HG03432 (cell line): Measurements from ENCODE around the gene SCLT1.
"Not testable (repeated sequence)": the region's sequence is repeated elsewhere in the genome, so short reads cannot be mapped to it uniquely, and the experiment has no call there.

Experiments
- ATAC-seq: cut with Tn5 transposase; IDR thresholded peaks from one replicate; pipeline ENCODE4 v1.9.1; 2021; ENCODE audit warnings: mild to moderate bottlenecking, moderate library complexity; ENCODE audit not compliant: unreplicated experiment

SCLT1 gene

GRCh38 chr4:129077326-129077725 lies 16.0 kb downstream of the SCLT1 start:
- ATAC-seq = no peak

DNA sequence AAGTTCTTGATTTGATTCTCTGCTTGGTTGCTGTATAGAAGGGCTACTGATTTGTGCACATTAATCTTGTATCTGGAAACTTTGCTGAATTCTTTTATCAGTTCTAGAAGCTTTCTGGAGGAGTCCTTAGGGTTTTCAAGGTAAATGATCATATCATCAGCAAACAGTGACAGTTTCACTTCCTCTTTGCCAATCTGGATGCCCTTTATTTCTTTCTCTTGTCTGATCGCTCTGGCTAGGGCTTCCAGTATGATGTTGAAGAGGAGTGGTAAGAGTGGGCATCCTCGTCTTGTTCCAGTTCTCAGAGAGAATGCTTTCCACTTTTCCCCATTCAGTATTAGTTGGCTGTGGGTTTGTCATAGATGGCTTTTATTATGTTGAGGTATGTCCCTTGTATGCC lies 23.8 kb downstream of the SCLT1 start:
- ATAC-seq = not testable (repeated sequence)

GRCh38 chr4:129064717-129065116 lies 28.6 kb downstream of the SCLT1 start:
- ATAC-seq = no peak

DNA sequence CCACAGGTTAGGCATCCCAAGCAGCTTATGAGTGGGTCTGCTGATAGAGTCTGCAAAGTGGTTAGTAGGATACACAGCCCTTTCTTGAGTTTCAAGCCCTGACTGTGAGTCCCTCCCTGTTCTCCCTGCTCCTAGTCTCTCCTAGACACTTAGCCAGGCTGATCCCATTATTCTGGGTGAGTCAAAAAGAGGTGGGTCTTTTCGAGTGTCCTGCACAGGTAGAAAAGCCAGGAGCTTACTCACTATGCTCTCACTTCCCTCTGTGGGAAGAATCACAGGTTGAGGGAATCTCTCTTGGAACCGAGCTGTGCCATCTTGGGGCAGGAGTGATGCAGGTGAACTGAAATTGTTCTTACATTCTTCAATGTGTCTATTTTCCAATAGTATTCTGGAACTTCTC lies 29.7 kb downstream of the SCLT1 start:
- no peak for ATAC-seq

DNA sequence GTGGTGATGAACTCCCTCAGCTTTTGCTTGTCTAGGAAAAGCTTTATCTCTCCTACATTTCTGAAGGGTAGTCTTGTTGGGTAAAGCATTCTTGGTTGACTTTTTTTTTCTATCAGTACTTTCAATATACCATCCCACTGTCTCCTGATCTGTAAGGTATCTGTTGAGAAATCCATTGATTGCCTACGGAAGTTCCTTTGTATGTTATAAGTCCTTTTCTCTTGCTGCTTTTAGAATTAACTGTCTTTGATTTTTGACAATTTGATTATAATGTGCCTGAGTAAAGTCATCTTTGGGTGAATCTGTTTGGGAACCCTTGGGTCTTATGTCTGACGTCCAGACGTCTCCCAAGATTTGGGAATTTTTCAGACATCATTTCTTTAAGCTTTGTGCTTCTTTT lies 30.8 kb downstream of the SCLT1 start:
- ATAC-seq = no peak

DNA sequence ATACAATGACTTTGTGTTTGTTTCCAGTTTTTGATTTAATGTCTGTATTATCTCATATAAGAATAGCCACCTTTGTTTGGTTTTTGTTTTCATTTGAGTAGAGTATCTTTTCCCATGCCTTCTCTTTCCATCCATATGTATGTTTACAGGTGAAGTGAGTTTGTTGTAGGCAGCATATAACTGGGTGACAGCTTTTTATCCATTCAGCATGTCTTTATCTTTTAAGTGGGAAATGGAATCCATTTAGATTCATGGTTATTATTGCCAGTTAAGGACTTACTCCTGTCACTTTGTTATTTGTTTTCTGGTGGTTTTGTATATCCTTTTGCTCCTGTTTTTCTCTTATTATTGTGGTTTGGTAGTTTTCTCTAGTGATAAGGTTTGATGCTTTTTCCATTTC lies 34.3 kb downstream of the SCLT1 start:
- no peak for ATAC-seq

GRCh38 chr4:129046055-129046959 lies 47.0 kb downstream of the SCLT1 start:
- ATAC-seq = peak; percentile 60

DNA sequence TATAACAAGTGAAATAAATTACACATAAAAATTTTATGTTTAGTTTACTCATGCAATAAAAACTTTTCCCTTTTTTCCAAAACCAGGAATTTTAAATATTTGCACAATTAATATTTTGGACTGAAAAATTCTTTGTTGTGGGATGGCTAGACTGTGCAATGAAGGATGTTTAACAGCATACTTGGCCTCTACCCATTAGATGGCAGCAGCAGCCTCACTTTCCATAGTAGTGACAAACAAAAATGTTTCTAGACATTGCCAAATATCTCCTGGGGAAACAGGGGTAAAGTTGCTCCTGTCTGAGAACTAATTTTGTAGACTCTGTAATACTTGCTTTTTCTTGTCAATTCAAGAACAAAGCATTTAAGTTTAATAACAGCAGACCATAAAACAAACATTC lies 49.8 kb downstream of the SCLT1 start:
- ATAC-seq = no peak

GRCh38 chr4:129040471-129040870 lies 52.9 kb downstream of the SCLT1 start:
- ATAC-seq = no peak

DNA sequence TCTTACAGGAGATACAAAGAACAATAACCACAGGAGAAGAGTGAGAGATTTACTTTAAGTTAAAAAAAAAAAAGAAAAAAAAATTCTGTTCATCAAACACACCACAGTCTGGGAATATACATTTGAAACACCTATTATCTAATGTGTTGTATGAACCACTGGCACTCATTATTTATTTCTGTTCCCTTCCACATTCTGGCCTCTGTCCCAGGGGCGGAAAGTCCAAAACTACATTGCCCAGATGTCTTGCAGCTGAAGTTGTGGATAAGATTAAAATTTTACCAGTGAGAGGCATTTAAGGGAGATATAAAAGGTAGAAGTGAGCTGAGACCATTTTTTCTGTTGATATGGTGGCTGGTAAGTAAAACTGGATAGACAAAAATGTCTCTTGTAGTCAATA lies 56.2 kb downstream of the SCLT1 start:
- ATAC-seq = no peak

GRCh38 chr4:129014566-129015509 lies 78.5 kb downstream of the SCLT1 start:
- no peak for ATAC-seq

DNA sequence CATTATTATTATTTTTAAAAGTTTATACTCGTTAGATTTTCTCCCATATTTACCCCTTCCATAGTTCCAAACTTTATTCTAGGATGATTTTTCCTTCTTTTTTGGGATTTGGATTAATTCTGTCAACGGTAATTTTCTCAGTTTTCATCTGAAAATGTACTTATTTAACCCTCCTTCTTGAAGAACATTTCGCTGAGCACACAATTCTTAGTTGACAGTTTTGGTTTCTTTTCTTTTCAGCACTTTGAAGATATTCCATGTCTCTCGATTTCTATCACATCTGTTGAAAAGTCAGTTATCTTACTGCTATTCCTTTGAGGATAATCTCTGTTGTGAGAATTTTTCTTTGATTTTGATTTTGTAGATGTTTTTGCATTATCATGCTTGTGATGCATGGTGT lies 85.2 kb downstream of the SCLT1 start:
- ATAC-seq = no peak

GRCh38 chr4:128986908-128987307 lies 106.4 kb downstream of the SCLT1 start:
- ATAC-seq = no peak

DNA sequence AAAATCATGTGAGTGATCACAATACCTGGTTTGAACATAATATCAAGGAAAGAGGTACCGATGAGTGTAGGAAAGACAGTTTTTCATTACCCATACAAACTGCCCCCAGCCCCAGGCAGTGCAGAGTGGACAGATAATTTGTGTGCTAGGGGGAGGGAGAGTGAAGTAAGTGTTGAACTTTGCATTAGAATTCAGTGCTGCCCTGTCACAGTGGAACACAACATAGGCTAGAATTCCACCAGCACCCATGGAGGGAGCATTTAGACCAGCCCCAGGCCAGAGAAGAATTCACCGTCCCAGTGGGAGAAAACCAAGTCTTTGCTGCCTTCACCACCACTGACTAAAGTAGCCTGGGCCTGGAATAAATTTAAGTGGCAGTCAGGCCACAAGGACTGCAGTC lies 107.3 kb downstream of the SCLT1 start:
- no peak for ATAC-seq

DNA sequence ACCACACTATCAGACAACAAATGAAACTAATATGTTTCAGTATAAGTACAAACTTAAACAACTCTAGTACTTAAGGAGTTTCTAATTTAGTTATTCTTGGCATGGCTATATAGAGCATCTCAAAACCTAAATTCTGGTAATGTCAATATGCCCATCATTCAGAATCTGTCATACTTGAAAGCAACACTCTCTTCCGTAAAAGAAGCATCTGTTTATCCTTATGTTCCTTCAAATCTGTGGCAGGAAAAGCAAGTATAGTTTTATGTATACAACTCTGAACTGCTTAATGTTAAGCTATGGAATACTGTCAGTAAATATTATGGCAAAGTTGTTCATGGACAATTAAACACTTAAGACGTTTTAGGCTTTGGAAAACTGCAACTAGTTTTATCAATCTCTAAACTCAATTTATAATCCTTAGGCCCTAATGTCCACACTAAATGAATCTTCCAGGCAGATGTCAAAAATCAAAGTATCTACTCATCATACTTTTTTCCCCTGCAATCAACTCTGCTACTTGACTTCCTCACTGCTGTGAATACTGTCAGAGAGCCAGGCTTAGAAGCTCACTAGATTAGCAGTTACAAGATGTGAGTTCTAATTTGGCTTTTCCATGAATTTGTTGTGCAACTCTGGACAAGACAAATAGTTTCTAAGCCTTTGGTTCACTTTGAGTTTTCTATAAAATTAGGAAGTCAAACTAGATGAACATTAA lies 109.4 kb downstream of the SCLT1 start:
- ATAC-seq = no peak

DNA sequence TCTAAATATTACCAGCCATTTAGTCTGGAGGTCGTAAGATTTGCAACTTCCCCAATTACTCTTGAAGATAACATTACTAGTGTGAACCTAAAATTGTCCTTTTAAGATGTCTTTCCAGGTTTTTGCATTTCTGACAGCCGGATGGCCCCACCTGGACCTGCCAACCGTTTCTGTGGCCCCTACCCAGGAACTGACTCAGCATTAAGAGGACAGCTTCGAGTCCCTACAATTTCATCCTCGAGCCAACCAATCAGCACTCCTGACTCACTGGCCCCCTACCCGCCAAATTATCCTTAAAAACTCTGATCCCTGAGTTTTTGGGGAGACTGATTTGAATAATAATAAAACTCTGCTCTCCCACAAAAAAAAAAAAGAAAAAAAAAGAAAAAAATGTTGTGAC lies 112.0 kb downstream of the SCLT1 start:
- no peak for ATAC-seq

- ATAC-seq = no peak
Measured at GRCh38 chr4:128980816-128981326, 112.5 kb downstream of the SCLT1 start.

DNA sequence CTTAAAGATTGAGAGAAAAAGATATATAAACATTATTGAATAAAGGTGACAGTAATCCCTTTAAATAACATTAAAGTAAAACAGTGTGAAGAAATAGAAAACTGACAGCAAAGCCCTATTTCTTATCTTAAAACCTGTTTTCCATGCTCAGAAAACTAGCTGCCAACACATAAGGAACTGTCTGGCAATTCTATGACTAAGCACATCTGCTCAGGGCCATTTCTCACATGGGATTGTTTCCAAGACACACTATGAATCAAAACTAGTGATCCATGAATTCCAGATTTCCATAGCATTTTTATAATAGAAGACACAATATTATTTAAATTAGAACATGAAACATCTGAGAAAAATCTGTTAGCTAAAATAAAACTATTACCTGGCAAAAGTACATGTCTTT lies 113.4 kb downstream of the SCLT1 start:
- no peak for ATAC-seq

DNA sequence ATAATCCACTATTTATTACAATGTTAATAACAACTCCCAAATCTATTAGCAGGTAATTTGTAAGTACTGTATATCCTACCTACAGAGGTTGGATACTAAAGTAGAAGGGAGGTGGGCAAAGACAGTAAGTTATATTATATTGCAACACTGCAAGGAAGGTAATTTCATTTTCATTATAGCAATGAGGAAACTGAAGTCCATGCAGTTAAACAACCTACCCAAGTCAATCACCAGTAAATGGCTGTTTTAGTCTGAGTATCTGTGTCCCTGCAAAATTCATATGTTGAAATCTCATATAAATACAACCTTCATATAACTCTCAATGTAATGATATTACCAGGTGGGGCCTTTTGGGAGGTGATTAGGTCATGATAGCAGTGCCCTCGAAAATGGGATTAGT lies 114.4 kb downstream of the SCLT1 start:
- ATAC-seq = no peak

DNA sequence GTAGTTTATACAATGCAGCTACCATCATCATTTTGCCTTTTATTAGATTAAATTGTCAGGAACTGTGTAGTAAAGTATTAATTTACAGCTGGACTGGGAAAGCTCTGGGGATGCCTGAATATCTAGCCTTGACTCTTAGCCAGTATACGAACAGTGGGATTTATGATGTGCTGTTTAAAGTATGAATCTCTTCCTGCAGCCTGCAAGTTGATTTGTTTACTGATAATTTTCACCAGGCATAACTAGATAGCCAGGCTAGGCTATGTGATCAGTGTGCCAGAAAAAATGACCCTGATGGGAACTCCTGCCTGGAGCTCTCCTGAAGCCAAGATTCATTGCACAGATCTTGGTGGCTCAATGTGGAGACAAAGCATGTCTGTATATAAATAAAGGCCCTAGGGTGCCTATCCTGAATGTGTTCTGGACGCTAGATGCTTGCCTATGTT lies 119.2 kb downstream of the SCLT1 start:
- ATAC-seq = no peak

DNA sequence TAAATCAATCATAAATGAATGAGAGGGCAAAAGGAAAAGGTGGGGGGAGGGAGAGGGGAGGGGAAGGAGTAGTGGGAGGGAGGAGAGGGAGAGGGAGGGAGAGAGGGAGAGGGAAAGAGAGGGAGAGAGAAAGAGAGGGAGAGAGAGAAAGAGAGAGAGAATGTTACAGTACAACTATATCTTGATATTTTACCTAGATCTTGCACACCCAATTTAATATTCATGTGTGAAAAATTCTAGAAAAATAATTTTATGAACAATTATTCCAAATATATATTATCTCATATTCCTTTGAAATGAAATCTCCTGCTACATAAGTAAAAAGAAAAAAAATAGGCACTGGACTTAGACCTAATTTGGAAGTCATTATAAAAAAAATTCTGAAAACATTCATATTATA lies 120.0 kb downstream of the SCLT1 start:
- no peak for ATAC-seq
